IPS DF 19.7 (cell line): ENCODE measurements around the gene DDX31.
"Not testable (repeated sequence)": the region's sequence is repeated elsewhere in the genome, so short reads cannot be mapped to it uniquely, and the experiment has no call there.

Experiments used
- DNase-seq: peaks from one replicate; pipeline ENCODE4 v3.0.0-alpha.2; 2013; ENCODE audit warnings: low read depth, low spot score

Gene DDX31

GRCh38 chr9:132669698-132670456, at the start of gene DDX31:
TSS of gene DDX31 (minus strand) at chr9:132669983. CDS start at chr9:132669934, 49 bp downstream.
- DNase-seq = no peak

- DNase-seq = not testable (repeated sequence)
Observed at GRCh38 chr9:132718381-132718928, 48.7 kb upstream of the DDX31 start.

DNA sequence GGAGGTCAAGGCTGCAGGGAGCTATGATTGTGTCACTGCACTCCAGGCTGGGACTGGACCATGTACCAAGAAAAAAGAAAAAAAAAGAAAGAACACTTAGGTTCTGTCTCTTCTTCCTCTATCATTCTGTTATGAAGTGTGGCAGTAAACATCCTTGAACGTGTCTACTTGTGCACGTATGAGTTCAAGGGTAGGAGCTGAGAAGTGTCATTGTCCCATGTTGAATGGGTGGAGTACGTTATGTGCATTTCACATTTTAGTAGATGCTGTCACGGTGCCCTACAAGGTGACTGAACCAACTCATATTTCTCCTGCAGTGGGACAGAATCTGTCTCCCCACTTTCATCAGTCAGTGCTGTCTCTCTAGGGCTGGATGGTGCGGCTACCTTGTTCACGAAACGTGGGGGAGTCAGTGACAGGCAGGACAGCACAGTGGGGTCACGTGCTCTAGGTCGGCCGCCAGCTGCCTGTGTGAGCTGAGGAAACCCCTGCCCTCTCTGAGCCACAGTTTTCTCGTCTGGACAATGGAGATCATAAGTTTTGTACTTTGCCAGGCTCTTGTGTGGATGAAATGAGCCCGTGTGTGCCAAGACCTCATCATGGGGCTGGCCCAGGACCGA, 47.7 kb upstream of the DDX31 start:
- no peak for DNase-seq

- DNase-seq = no peak
Observed at GRCh38 chr9:132716007-132716406, 46.2 kb upstream of the DDX31 start.

DNA sequence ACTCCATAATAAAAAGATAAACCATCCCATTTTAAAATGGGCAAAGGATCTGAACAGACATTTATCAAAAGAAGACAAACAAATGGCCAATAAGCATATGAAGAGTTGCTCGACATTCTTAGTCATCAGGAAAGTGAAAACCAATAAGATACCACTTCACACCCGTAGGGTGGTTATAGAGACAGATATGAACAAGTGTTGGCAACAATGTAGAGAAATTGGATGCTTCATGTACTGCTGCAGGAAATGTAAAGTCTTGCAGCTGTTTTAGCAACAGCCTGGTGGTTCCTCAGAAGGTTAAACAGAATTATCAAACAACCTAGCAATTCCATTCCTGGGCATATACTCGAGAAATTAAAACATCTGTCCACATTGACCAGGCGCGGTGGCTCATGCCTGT, 43.0 kb upstream of the DDX31 start:
- DNase-seq = no peak

DNA sequence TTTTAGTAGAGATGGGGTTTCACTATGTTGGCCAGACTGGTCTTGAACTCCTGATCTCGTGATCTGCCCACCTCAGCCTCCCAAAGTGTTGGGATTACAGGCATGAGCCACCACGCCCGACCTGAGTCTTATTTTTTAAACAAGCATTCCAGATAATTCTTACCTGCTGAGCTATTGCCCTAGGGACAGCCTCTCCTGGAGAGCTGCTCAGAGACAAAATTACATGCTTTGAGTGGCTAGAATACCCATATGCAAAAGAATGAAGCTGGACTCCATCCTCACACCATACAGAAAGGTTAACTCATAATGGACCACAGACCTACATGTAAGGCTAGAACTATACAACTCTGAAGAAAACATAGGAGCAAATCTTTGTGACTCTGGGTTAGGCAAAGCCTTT, 42.1 kb upstream of the DDX31 start:
- DNase-seq = no peak

GRCh38 chr9:132711152-132711551, 41.4 kb upstream of the DDX31 start:
- not testable (repeated sequence) for DNase-seq

DNA sequence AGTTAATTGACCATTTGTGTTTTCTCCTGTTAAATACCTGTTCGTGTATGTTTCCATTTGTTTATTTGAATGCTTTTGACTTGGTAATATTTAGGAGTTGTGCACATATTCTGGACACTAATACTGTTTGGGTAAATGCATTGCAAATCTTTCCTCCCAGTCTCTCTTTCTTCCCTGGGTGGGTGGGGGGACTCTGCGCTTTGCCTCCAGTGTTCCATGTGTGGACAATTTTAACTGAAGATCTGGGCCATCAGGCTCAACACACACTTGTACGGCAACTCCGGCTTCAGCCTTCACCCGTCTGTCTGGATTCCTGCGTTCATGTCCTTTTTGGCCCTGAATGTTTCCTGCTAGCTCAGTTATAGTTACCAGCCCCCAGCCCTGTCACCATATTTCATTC, 40.5 kb upstream of the DDX31 start:
- DNase-seq = no peak

GRCh38 chr9:132708769-132709430, 39.1 kb upstream of the DDX31 start:
- no peak for DNase-seq

DNA sequence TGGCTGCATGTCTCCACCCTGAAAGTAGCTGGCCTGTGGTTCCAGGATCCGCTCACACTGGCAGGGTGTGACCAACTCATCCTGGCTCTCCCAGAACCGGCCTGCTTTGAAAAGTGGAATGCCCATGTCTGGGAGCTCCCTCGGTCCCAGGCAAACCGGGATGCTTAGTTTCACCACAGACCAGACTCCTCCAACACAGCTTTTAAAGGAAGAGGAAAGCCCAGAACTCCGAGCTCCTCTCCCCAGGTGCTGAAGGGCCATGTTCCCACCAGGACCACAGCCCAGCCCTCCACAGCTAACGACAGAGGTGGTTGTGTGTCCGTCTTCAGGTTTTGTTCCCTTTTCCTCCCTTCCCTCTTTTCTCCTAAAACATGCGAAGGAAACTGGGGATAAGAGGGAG, 38.5 kb upstream of the DDX31 start:
- no peak for DNase-seq

GRCh38 chr9:132703336-132703735, 33.6 kb upstream of the DDX31 start:
- no peak for DNase-seq

- DNase-seq = no peak
Observed at GRCh38 chr9:132702254-132702653, 32.5 kb upstream of the DDX31 start.

DNA sequence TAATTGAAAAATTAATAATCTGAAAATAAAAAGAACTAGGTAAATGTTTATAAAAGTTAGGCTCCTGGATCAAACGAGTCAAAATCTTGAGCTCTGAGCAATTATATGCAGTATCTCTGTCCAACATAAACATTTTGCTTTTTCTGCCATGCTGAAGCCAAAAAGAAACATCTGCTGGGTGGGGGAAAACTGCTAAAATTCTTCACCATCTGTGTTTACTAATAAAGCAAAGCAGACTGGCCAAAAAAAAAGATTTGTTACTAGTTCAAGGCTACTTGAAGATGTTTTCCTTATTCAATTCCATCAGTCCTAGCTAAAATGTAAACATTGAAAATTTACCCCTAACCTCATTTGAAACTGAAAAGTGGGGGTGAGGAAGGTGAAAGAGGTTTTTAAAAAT, 30.2 kb upstream of the DDX31 start:
- DNase-seq = no peak

DNA sequence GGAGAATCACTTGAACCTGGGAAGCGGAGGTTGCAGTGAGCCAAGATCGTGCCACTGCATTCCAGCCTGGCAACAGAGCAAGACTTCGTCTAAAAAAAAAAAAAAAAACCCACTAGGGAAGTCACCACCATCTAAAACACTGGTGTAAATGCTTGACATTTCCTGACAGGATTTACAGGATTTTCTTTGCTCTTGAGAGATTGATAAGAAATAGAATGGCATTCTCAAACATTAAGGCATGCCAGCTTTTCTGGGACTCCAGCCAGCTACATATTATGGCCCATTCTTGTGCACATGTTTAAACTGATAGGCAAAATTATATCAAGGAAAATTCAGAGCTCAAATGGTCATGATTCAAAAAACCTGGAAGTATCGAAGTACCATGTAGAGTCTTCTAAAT, 29.2 kb upstream of the DDX31 start:
- DNase-seq = no peak

DNA sequence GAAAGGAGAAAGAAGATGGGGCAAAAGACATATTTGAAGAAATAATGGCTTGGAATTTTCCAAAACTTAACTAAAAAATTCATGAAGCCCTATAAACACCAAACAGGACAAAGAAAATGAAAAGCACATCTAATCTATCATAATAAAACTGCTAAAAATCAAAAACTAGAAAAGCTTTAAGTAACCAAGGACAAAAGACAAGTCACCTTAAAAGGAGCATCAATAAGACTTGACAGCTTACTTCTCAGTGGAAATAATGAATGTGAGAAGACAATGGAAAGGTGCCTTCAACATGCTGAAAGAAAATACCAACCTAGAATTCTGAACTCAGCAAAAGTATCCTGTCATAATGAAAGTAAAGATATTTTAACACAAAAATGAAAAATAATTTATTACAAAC, 27.4 kb upstream of the DDX31 start:
- no peak for DNase-seq

- no peak for DNase-seq
Observed at GRCh38 chr9:132694144-132694543, 24.4 kb upstream of the DDX31 start.

- no peak for DNase-seq
Observed at GRCh38 chr9:132690696-132691095, 20.9 kb upstream of the DDX31 start.

DNA sequence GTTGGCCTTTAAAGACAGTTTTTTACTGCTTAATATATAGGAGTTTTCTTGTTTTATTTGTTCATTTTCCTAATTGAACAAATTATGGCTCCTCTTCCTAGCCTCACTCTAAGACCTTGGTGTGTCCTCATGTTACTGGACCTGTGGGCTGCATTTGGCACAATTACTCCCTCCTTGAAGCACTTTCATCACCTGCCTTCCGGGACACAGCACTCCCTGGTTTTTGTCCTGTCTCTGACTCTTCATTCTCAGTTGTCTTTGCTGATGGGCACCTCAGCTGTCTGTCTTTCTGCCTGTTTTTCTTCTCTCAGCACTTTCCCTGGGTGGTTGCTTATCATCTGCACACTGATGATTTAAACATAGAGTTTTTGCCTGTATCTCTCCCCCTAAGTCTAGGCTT, 14.1 kb upstream of the DDX31 start:
- no peak for DNase-seq

GRCh38 chr9:132681561-132681960, 11.8 kb upstream of the DDX31 start:
- DNase-seq = no peak

- DNase-seq = no peak
Observed at GRCh38 chr9:132679946-132680625, 10.3 kb upstream of the DDX31 start.

DNA sequence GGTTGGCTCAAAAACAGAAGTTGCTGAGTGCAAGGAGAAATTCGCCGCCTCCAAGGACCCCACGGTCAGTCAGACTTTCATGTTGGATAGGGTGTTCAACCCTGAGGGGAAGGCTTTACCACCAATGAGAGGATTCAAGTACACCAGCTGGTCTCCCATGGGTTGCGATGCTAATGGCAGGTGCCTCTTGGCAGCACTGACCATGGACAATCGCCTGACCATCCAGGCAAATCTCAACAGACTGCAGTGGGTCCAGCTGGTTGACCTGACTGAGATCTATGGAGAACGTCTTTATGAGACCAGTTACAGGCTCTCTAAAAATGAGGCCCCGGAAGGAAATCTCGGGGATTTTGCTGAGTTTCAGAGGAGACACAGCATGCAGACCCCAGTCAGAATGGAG, 8.2 kb upstream of the DDX31 start:
- DNase-seq = no peak

GRCh38 chr9:132674485-132674884, 4.7 kb upstream of the DDX31 start:
- no peak for DNase-seq
